AG09319 (cell line): Measurements from ENCODE around the gene HS6ST3.

ENCODE experiments used
- DNase-seq: peaks from one replicate; pipeline ENCODE4 v3.0.0-alpha.2; 2010; ENCODE audit warnings: low read depth; ENCODE audit errors: extremely low read depth
- CTCF ChIP-seq: IDR thresholded peaks from 2 replicates; pipeline ENCODE4 v1.5.1; 2011; ENCODE audit warnings: low read depth, mild to moderate bottlenecking, inconsistent platforms, low read length, moderate library complexity

HS6ST3 gene

GRCh38 chr13:96299235-96299634, 209.3 kb downstream of the HS6ST3 start:
- no peak for TF ChIP-seq CTCF
- DNase-seq: no peak

- no peak for DNase-seq
- TF ChIP-seq CTCF: no peak
Measured at GRCh38 chr13:96308568-96308967, 218.7 kb downstream of the HS6ST3 start.

GRCh38 chr13:96314974-96315373, 225.1 kb downstream of the HS6ST3 start:
- TF ChIP-seq CTCF: no peak
- no peak for DNase-seq

- DNase-seq: no peak
- no peak for TF ChIP-seq CTCF
Measured at GRCh38 chr13:96338030-96338429, 248.1 kb downstream of the HS6ST3 start.

GRCh38 chr13:96342286-96342685, 252.4 kb downstream of the HS6ST3 start:
- TF ChIP-seq CTCF: no peak
- DNase-seq: no peak

GRCh38 chr13:96342852-96343465, 253.1 kb downstream of the HS6ST3 start:
- DNase-seq: no peak
- no peak for TF ChIP-seq CTCF

GRCh38 chr13:96346921-96347320, 257.0 kb downstream of the HS6ST3 start:
- no peak for TF ChIP-seq CTCF
- DNase-seq: no peak
